ENCODE results near the gene EPHA2. TPM values are rescaled to one million over a fixed set of nuclear protein-coding genes. Genes with fewer than 3 reads are reported as not detected.

Gene EPHA2
- total RNA-seq, 1 donor from 2014 or later, result 44.8 TPM

GRCh38 chr1:16146279-16147155 lies 9.4 kb downstream of the EPHA2 start:
- H3K9me3 ChIP-seq, result no peaks in the 10 kb centered on the region
- TF ChIP-seq, protein P1, sequence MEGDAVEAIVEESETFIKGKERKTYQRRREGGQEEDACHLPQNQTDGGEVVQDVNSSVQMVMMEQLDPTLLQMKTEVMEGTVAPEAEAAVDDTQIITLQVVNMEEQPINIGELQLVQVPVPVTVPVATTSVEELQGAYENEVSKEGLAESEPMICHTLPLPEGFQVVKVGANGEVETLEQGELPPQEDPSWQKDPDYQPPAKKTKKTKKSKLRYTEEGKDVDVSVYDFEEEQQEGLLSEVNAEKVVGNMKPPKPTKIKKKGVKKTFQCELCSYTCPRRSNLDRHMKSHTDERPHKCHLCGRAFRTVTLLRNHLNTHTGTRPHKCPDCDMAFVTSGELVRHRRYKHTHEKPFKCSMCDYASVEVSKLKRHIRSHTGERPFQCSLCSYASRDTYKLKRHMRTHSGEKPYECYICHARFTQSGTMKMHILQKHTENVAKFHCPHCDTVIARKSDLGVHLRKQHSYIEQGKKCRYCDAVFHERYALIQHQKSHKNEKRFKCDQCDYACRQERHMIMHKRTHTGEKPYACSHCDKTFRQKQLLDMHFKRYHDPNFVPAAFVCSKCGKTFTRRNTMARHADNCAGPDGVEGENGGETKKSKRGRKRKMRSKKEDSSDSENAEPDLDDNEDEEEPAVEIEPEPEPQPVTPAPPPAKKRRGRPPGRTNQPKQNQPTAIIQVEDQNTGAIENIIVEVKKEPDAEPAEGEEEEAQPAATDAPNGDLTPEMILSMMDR (IDR thresholded peaks at IDR 0.05), result no peak
- no peaks in the 10 kb centered on the region for H3K27me3 ChIP-seq
- DNase-seq (peak; percentile 81), ATAC-seq (peak; percentile 27)
- intact Hi-C loops (cut with DNase I), result no loop called here
- H3K27ac ChIP-seq, result peak overlapping the region; percentile 84
- H3K4me3 ChIP-seq, result peak overlapping the region; percentile 37
- peaks cover 34% of the 10 kb centered on the region for H3K36me3 ChIP-seq
- peaks cover 66% of the 10 kb centered on the region for H3K4me1 ChIP-seq

DNA sequence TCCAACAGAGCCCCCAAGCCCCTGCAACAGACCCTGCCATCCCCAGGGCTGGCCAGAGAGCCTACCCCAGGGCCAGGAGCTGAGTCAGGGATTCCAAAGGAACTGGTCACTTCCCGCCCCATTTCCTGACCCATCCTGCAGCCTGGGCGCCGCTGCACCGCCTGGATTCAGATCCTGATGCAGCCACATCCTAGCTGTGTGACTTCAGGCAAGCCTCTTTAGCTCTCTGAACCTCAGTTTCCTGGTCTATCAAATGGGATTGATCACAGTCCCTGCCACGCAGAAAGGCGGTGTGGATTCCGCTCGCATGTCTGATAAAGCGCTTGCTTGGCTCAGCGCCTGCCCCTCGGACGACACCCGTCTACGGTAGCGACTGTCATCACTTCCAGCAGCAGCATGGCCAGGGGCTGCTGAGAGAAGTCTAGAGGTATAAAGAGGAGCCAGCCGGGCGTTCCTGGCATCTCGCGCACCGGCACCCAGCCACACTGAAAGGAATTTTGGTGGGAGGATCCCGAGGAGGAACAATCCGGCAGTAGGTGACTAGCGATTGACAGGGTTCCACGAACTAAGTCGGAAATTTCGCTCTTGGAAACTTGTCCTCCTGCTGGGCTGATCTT lies 10.1 kb downstream of the EPHA2 start:
- Histone ChIP-seq H3K4me1 (peaks cover 66% of the 10 kb centered on the region), H3K9me3 (no peaks in the 10 kb centered on the region), H3K36me3 (peaks cover 33% of the 10 kb centered on the region), H3K4me3 (peak overlapping the region; percentile 37), H3K27me3 (no peaks in the 10 kb centered on the region), H3K27ac (peak overlapping the region; percentile 84)
- intact Hi-C loops (cut with DNase I), result no loop called here
- peak; percentile 15 for ATAC-seq
- TF ChIP-seq, protein P1 (IDR thresholded peaks at IDR 0.05), result no peak
- peak; percentile 79 for DNase-seq

DNA sequence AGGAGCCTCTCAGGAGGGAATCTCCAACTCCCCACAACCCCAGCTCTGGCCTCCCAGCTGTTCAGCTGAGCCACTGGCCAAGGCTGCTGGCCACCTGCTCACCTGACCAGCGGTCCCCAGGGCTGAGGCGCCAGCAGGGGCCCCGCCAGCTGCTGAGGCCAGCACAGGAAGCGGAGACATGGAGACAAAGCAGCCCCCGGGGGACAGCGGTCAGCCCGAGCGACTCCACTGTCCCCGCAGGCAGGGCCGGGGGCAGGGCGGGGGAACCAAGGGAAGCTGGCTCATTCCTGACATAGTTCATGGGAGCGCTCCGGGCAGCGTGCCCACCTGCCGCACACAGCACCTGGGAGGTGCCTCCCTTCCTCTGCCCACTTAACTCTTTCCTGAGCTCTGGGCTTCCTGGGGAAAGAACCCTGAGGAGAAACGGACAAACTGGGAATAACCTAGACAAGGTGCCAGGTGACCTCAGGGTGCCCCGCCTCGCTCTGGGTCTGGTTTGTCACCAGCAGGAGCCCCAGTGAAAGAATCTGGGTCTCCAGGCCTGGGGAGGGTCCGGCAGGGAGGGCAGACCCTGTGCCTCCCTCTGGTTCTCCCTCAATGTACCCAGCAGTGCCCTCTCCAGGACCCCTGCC lies 10.7 kb downstream of the EPHA2 start:
- peak overlapping the region; percentile 84 for H3K27ac ChIP-seq
- H3K36me3 ChIP-seq, result peaks cover 29% of the 10 kb centered on the region
- no peaks in the 10 kb centered on the region for H3K27me3 ChIP-seq
- H3K9me3 ChIP-seq, result no peaks in the 10 kb centered on the region
- H3K4me1 ChIP-seq, result peaks cover 66% of the 10 kb centered on the region
- peak; percentile 95 for DNase-seq
- TF ChIP-seq, protein P1 (IDR thresholded peaks at IDR 0.05), result no peak
- peak; percentile 74 for ATAC-seq
- peak overlapping the region; percentile 37 for H3K4me3 ChIP-seq
- intact Hi-C loops (cut with DNase I), result no loop called here

DNA sequence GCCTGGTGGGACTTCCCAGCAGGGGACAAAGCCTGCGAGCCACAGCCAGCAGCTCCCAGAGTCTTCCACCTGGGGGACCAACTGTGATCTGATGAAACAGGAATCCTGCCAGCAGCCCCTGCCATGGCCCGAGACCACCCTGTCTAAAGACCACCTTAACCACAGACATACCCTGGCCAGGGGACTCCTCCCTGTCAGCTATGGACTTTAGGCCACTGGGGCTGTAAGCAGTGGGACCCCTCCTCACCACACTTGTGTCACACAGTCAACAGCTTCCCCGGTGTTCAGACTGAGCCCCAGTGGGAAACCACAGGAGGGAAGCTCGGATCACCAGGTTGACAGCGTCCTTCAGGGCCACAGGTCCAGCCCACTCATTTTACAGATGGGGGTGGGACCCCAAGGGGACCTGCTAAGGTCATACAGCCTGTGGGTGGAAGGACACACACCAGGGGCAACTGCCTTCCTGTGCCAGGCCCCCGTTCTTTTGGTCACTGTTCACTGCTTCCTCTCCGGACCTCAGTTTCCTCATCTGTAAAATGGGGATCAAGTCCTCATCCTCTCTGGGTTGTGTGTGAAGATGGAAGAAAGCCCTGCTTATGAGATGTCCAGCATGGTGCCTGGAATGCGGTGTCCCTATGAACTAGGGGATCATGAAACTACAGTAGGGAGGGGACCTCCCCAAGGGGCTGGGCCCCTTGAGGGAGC lies 11.4 kb downstream of the EPHA2 start:
- H3K36me3 ChIP-seq, result peaks cover 23% of the 10 kb centered on the region
- H3K27me3 ChIP-seq, result no peaks in the 10 kb centered on the region
- H3K4me1 ChIP-seq, result peaks cover 72% of the 10 kb centered on the region
- intact Hi-C loops (cut with DNase I), result no loop called here
- no peak for ATAC-seq
- H3K4me3 ChIP-seq, result peak overlapping the region; percentile 37
- TF ChIP-seq, protein P1 (IDR thresholded peaks at IDR 0.05), result no peak
- H3K9me3 ChIP-seq, result no peaks in the 10 kb centered on the region
- DNase-seq, result no peak
- H3K27ac ChIP-seq, result peak overlapping the region; percentile 84

DNA sequence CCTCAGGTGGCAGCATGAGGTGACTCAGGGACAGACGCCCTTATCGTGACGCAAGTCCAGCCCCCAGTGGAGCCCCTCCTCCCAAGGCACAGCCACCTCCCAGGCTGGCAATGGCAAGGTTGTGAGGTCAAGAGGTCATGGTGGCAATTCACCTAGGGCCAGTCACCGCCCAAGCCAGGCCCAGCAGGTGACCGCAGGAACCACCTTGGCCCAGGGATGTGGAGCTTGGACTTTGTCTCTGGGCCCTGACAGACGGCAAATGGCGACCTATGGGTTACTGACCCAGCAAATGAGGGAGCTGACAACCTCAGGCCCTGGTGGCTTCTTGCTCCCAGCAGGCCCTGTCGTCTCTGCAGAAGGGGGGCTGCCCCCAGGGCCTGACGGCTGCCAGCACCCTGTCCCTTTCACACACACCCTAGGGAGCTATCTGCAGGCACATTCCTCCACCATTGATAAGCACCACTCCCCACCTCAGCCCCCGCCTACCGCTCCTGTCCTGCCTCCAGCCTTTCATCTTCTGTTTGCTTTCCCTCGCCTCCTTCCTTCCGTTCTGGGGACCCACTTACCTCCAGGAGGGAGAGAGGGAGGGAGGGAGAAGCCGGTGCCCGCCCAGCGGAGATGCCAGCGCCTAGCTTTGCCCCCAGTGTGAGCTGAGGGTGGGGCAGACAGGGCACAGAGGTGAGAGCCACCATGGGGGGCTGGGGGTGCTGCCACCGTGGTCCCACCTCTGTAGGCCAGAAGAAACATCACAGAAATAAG lies 12.1 kb downstream of the EPHA2 start:
- peak overlapping the region; percentile 84 for H3K27ac ChIP-seq
- TF ChIP-seq, protein P1 (IDR thresholded peaks at IDR 0.05), result no peak
- peaks cover 79% of the 10 kb centered on the region for H3K4me1 ChIP-seq
- H3K27me3 ChIP-seq, result no peaks in the 10 kb centered on the region
- no peak overlapping the region for H3K4me3 ChIP-seq
- H3K36me3 ChIP-seq, result peaks cover 16% of the 10 kb centered on the region
- ATAC-seq (peak; percentile 85), DNase-seq (peak; percentile 92)
- intact Hi-C loops (cut with DNase I), result no loop called here
- H3K9me3 ChIP-seq, result no peaks in the 10 kb centered on the region
